ENCODE data around the gene MKS1.

MKS1 gene

DNA sequence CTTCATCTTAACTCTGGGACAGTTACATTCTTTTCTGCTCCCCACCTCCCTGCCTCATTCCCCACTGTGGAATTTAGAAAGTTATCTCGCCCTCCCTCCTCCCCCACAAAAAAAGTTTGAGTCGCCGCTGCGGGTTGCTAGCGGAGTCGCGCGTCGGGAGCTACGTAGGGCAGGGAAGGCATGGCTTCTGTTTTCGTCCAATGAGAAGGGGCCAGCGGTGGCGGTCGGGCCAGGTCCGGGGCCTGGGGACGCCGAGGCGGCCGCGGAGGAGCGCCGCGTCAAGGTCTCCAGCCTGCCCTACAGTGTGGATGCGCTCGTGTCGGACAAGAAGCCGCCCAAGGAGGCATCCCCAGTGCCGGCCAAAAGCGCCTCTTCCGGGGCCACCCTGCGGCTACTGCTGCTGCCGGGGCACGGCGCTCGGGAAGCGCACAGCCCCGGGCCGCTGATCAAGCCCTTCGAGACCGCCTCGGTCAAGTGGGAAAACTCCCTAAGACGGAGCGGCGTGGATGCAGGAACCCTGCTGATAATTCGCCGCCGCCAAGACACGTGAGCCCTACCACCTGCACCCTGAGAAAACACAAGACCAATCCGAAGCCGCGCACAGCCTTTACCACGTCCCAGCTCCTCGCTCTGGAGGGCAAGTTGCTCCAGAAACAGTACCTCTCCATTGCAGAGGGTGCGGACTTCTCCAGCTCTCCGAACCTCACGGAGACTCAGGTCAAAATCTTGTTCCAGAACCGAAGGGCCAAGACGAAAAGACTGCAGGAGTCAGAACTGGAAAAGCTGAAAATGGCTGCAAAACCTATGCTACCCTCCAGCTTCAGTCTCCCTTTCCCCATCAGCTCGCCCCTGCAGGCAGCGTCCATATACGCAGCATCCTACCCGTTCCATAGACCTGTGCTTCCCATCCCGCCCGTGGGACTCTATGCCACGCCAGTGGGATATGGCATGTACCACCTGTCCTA is 61.9 kb downstream of the MKS1 start:
- DNase-seq = no peak
